ENCODE results near the gene CCL18. TPM values are rescaled to one million over a fixed set of nuclear protein-coding genes. Genes with fewer than 3 reads are reported as not detected.

Gene CCL18
- total RNA-seq, 1 experiment from 2014 or later: not detected

- Mint-ChIP-seq H3K27ac (no peak overlapping the region), H3K36me3 (ENCODE audit: insufficient read depth in 1 of 3, low read depth in 3 of 3) (no peaks in the 10 kb centered on the region), H3K27me3 (ENCODE audit: low read depth) (peaks cover 2% of the 10 kb centered on the region), H3K4me3 (no peak overlapping the region), H3K9me3 (no peaks in the 10 kb centered on the region; a peak in 2 of 5 replicates), H3K4me1 (peaks cover 4 to 7% of the 10 kb centered on the region in 2 experiments; a peak in 3 of 4 replicates)
- Histone ChIP-seq H3K9me3 (ENCODE audit: control insufficient read depth, low read depth, low read length) (no peaks in the 10 kb centered on the region), H2AFZ (ENCODE audit: low read length) (no peak overlapping the region), H4K5ac (ENCODE audit: insufficient read length, low read depth, low read length) (no peak overlapping the region), H2BK12ac (ENCODE audit: insufficient read length, low read depth, low read length) (no peak overlapping the region), H3K4me1 (ENCODE audit: insufficient read depth, low read length) (no peaks in the 10 kb centered on the region), H3K14ac (ENCODE audit: insufficient read depth, low read length) (no peak overlapping the region), H3K4me2 (ENCODE audit: insufficient read depth, insufficient read length, low read length) (no peak overlapping the region), H3K27ac (ENCODE audit: insufficient read length, low read depth, low read length) (no peak overlapping the region), H3K56ac (ENCODE audit: insufficient read length, low read depth, low read length) (no peak overlapping the region), H2BK120ac (ENCODE audit: low read depth, low read length, poor library complexity, severe bottlenecking) (no peak overlapping the region), H3K18ac (ENCODE audit: insufficient read length, low read depth, low read length) (no peak overlapping the region), H2BK5ac (ENCODE audit: insufficient read length, low read length) (no peak overlapping the region), H2BK15ac (ENCODE audit: low read depth, low read length) (no peak overlapping the region), H3T11ph (ENCODE audit: low read length) (no peak overlapping the region), H3K23me2 (ENCODE audit: insufficient read length, low read depth, low read length, poor library complexity, severe bottlenecking) (no peaks in the 10 kb centered on the region), H2BK20ac (ENCODE audit: low read depth, low read length, poor library complexity, severe bottlenecking) (no peak overlapping the region), H3K23ac (ENCODE audit: insufficient read length, low read depth, low read length) (no peak overlapping the region), H2AK5ac (ENCODE audit: insufficient read length, low read length) (no peak overlapping the region), H4K8ac (replicated peaks; ENCODE audit: insufficient read length, low read depth, low read length) (no peak overlapping the region), H3K9ac (ENCODE audit: extremely low read depth, insufficient read length, low read length) (no peak overlapping the region), H3K27me3 (ENCODE audit: insufficient read depth, low read length) (no peaks in the 10 kb centered on the region), H4K20me1 (ENCODE audit: control insufficient read depth, insufficient read depth, insufficient read length) (no peaks in the 10 kb centered on the region), H4K91ac (ENCODE audit: insufficient read length, low read depth, low read length) (no peak overlapping the region), H3K79me2 (ENCODE audit: insufficient read depth, low read length) (no peaks in the 10 kb centered on the region), H3K79me1 (ENCODE audit: insufficient read depth, low read depth, low read length, poor library complexity, severe bottlenecking) (no peaks in the 10 kb centered on the region), H3K4ac (ENCODE audit: low read depth, low read length) (no peak overlapping the region)
- WGBS (ENCODE audit: extremely low coverage, insufficient read length, low lambda C conversion rate): no CpG with 5 or more reads among the region's 3 CpGs
- no peak for DNase-seq
- no peak for TF ChIP-seq CTCF (conservative IDR thresholded peaks at IDR 0.05)
These were observed 4.5 kb downstream of the CCL18 start for GRCh38 chr17:36068524-36068923.
